Activated CD8-positive, alpha-beta memory T cell treated with anti-CD3 and anti-CD28 coated beads, Interleukin-2, amount 10 ng/mL, durations not matched to agents 7 days and 5 days (primary cell): ENCODE data around the gene LRRC56. TPM values are rescaled to one million over a fixed set of nuclear protein-coding genes. Genes with fewer than 3 reads are reported as not detected.

Experiments
- ATAC-seq: fragments of 150-1000 bp; cut with Tn5 transposase; one replicate; pipeline ENCODE4 v1.10.0; 2021; ENCODE audit warnings: moderate library complexity
- CTCF ChIA-PET: fragments of 350-600 bp; sonication (Branson Sonifier 250); formaldehyde crosslinking; loops from one replicate; lab custom pipeline; 2021; ENCODE audit warnings: antibody characterized with exemption; lab: Charles Lee
- DNase-seq: peaks from one replicate; pipeline ENCODE4 v3.0.0-alpha.2; 2020
- H3K27ac Mint-ChIP-seq: one replicate; pipeline ENCODE4 v1.8.0; 2021; ENCODE audit warnings: mild to moderate bottlenecking, mixed read lengths
- H3K27me3 Mint-ChIP-seq: one replicate; pipeline ENCODE4 v1.8.0; 2021; ENCODE audit warnings: mixed read lengths
- H3K36me3 Mint-ChIP-seq: one replicate; pipeline ENCODE4 v1.8.0; 2021; ENCODE audit warnings: mild to moderate bottlenecking, mixed read lengths
- H3K4me1 Mint-ChIP-seq: one replicate; pipeline ENCODE4 v1.8.0; 2021; ENCODE audit warnings: mixed read lengths
- H3K4me3 Mint-ChIP-seq: one replicate; pipeline ENCODE4 v1.8.0; 2021; ENCODE audit warnings: mild to moderate bottlenecking, moderate library complexity, mixed read lengths
- H3K9me3 Mint-ChIP-seq: one replicate; pipeline ENCODE4 v1.8.0; 2022; ENCODE audit warnings: low read depth, mixed read lengths
- total RNA-seq, 2 experiments: library from RNA; stranded (reverse); gene quantifications; one replicate each; pipeline ENCODE4 v1.2.3, GENCODE V29; 2021

The LRRC56 gene
- total RNA-seq, 2 experiments from 2014 or later, result 1.7 to 2.1 TPM

- Mint-ChIP-seq H3K4me3 (no peak overlapping the region), H3K36me3 (peaks cover 4% of the 10 kb centered on the region), H3K4me1 (peaks cover 22% of the 10 kb centered on the region), H3K27me3 (no peaks in the 10 kb centered on the region), H3K9me3 (no peaks in the 10 kb centered on the region), H3K27ac (no peak overlapping the region)
- CTCF ChIA-PET, result interaction anchor here (1.2 to 4.4 kb wide), 4 partner anchors 12 to 194 kb away, joined by 5 to 26 read pairs (median 11); no protein-coding TSS in a partner anchor
- DNase-seq, result no peak
- ATAC-seq, result no peak
These were observed 3.5 kb upstream of the LRRC56 start for GRCh38 chr11:533586-534395.

DNA sequence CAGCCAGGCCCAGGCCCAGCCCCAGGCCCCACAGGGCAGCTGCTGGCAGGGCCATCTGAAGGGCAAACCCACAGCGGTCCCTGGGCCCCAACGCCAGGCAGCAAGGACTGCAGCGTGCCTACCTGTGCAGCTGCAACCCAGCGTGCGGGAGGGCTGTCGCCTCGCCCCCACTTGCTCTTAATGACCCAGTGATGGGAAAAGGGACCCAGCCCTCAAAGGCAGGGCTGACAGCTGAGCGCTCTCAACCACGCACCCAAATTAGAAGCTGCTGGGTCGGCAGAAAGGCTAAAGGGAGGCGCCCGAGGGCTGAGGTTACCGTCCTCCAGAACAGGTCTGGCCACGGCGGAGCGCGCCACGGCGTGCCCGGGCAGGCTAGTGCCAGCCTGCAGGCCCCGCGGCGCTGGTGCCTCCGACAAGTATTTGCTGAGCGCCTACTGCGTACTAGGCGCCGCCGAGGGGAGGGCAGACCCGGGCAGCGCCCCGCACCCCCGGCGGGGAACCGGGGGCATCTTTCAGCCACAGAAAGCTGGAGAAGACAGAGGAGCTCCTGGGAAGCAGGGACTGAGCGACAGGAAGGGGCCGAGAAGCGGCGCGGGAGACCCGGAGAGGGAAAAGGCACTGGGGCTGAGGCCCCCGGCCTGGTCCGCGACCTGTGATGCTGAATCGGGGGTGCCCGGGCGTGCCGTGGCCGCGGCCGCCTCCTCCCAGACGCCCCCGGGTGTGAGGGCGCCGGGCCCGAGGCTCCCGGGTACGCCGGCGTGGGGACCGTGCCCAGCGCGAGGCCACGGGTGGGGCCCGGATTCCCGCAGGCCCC is 2.7 kb upstream of the LRRC56 start:
- H3K36me3 Mint-ChIP-seq, result peaks cover 4% of the 10 kb centered on the region
- H3K4me1 Mint-ChIP-seq, result peaks cover 22% of the 10 kb centered on the region
- H3K4me3 Mint-ChIP-seq, result peak overlapping the region; percentile 67
- CTCF ChIA-PET, result interaction anchor here (1.2 to 4.4 kb wide), 4 partner anchors 13 to 193 kb away, joined by 5 to 26 read pairs (median 11); no protein-coding TSS in a partner anchor
- H3K27me3 Mint-ChIP-seq, result no peaks in the 10 kb centered on the region
- H3K27ac Mint-ChIP-seq, result peak overlapping the region; percentile 68
- H3K9me3 Mint-ChIP-seq, result no peaks in the 10 kb centered on the region
- no peak for DNase-seq
- peak; percentile 3 for ATAC-seq

DNA sequence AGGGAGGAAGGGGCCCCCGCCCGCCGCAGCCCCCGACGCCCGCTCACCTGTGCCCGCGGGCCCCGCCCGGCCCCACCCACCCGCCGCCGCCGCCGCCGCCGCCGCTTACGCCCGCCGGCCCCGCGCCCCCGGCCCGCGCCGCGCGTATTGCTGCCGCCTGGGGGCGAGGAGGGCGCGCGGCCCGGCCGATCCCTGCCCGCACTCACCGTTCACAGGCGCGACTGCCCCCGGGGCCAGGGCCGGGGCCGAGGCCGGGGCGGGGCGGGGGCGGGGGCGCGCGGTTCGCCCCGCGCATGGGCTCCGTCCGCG is 2.2 kb upstream of the LRRC56 start:
- no peaks in the 10 kb centered on the region for H3K27me3 Mint-ChIP-seq
- H3K27ac Mint-ChIP-seq, result no peak overlapping the region
- CTCF ChIA-PET, result interaction anchor here (0.8 to 2.3 kb wide), 8 partner anchors 16 to 242 kb away, joined by 3 to 27 read pairs (median 4); no protein-coding TSS in a partner anchor
- ATAC-seq, result no peak
- no peak overlapping the region for H3K4me3 Mint-ChIP-seq
- DNase-seq, result no peak
- H3K36me3 Mint-ChIP-seq, result peaks cover 4% of the 10 kb centered on the region
- peaks cover 22% of the 10 kb centered on the region for H3K4me1 Mint-ChIP-seq
- no peaks in the 10 kb centered on the region for H3K9me3 Mint-ChIP-seq

GRCh38 chr11:535519-536454 is 1.5 kb upstream of the LRRC56 start, which contains the start of gene HRAS:
Gene HRAS, minus strand, starts transcription at chr11:535576.
- DNase-seq, result peak; percentile 96
- Mint-ChIP-seq H3K27me3 (no peaks in the 10 kb centered on the region), H3K27ac (peak within 1 kb of the TSS; percentile 85), H3K36me3 (peaks cover 4% of the 10 kb centered on the region), H3K9me3 (no peaks in the 10 kb centered on the region), H3K4me3 (peak within 1 kb of the TSS; percentile 81), H3K4me1 (peaks cover 22% of the 10 kb centered on the region)
- peak; percentile 88 for ATAC-seq
- CTCF ChIA-PET, result interaction anchor here (0.6 to 2.3 kb wide), 19 partner anchors 12 to 275 kb away, joined by 3 to 27 read pairs (median 4); partner anchors contain the start of genes RNH1 and SIGIRR

- DNase-seq (peak; percentile 40), ATAC-seq (no peak)
- Mint-ChIP-seq H3K4me3 (peak overlapping the region; percentile 81), H3K9me3 (no peaks in the 10 kb centered on the region), H3K27ac (peak overlapping the region; percentile 19), H3K27me3 (no peaks in the 10 kb centered on the region), H3K36me3 (peaks cover 2% of the 10 kb centered on the region), H3K4me1 (peaks cover 22% of the 10 kb centered on the region)
- CTCF ChIA-PET, result interaction anchor here (1.1 to 1.3 kb wide), 3 partner anchors 15 to 40 kb away, joined by 3 to 5 read pairs (median 3); no protein-coding TSS in a partner anchor
These were observed 499 bp downstream of the LRRC56 start for GRCh38 chr11:537622-538430.

- H3K4me3 Mint-ChIP-seq, result no peak overlapping the region
- no peak overlapping the region for H3K27ac Mint-ChIP-seq
- no peaks in the 10 kb centered on the region for H3K27me3 Mint-ChIP-seq
- DNase-seq (peak; percentile 40), ATAC-seq (no peak)
- peaks cover 22% of the 10 kb centered on the region for H3K4me1 Mint-ChIP-seq
- no peaks in the 10 kb centered on the region for H3K9me3 Mint-ChIP-seq
- no peaks in the 10 kb centered on the region for H3K36me3 Mint-ChIP-seq
- CTCF ChIA-PET, result interaction anchor here (0.7 to 1.3 kb wide), 4 partner anchors 15 to 296 kb away, joined by 3 to 5 read pairs (median 3); no protein-coding TSS in a partner anchor
These were observed 1.2 kb downstream of the LRRC56 start for GRCh38 chr11:538431-539051.

GRCh38 chr11:539971-540481 is 2.7 kb downstream of the LRRC56 start:
- DNase-seq (peak; percentile 40), ATAC-seq (no peak)
- H3K27ac Mint-ChIP-seq, result no peak overlapping the region
- CTCF ChIA-PET, result interaction anchor here (1.1 kb wide), 2 partner anchors 15 to 237 kb away, joined by 3 to 4 read pairs; partner anchors contain the start of gene GATD1
- H3K4me3 Mint-ChIP-seq, result no peak overlapping the region
- H3K4me1 Mint-ChIP-seq, result peaks cover 19% of the 10 kb centered on the region
- H3K9me3 Mint-ChIP-seq, result no peaks in the 10 kb centered on the region
- no peaks in the 10 kb centered on the region for H3K36me3 Mint-ChIP-seq
- no peaks in the 10 kb centered on the region for H3K27me3 Mint-ChIP-seq

- no peaks in the 10 kb centered on the region for H3K36me3 Mint-ChIP-seq
- no peaks in the 10 kb centered on the region for H3K27me3 Mint-ChIP-seq
- H3K4me3 Mint-ChIP-seq, result no peak overlapping the region
- H3K4me1 Mint-ChIP-seq, result peaks cover 19% of the 10 kb centered on the region
- peak; percentile 41 for DNase-seq
- H3K9me3 Mint-ChIP-seq, result no peaks in the 10 kb centered on the region
- CTCF ChIA-PET, result interaction anchor here (1.1 kb wide), 1 partner anchor 236 kb away, joined by 3 read pairs; the partner anchor contains the start of gene GATD1
- H3K27ac Mint-ChIP-seq, result no peak overlapping the region
- ATAC-seq, result no peak
These were observed 3.5 kb downstream of the LRRC56 start for GRCh38 chr11:540583-541432.

- Mint-ChIP-seq H3K9me3 (no peaks in the 10 kb centered on the region), H3K36me3 (no peaks in the 10 kb centered on the region), H3K27me3 (no peaks in the 10 kb centered on the region), H3K4me3 (no peak overlapping the region), H3K27ac (no peak overlapping the region), H3K4me1 (peaks cover 16% of the 10 kb centered on the region)
- ATAC-seq, result no peak
- CTCF ChIA-PET, result no interaction called here
- DNase-seq, result no peak
These were observed 4.1 kb downstream of the LRRC56 start for GRCh38 chr11:541433-541885.

GRCh38 chr11:544817-545166 is 7.5 kb downstream of the LRRC56 start:
- ATAC-seq (no peak), DNase-seq (no peak)
- Mint-ChIP-seq H3K27me3 (no peaks in the 10 kb centered on the region), H3K27ac (no peak overlapping the region), H3K4me1 (no peaks in the 10 kb centered on the region), H3K9me3 (no peaks in the 10 kb centered on the region), H3K4me3 (no peak overlapping the region), H3K36me3 (no peaks in the 10 kb centered on the region)
- CTCF ChIA-PET, result interaction anchor here (0.7 kb wide), 1 partner anchor 64 kb away, joined by 3 read pairs; no protein-coding TSS in a partner anchor
